Endothelial cell of umbilical vein (primary cell): ENCODE results near the gene MIB1. TPM values are rescaled to one million over a fixed set of nuclear protein-coding genes. Genes with fewer than 3 reads are reported as not detected.

ENCODE experiments used
- BruUV-seq: library from RNA; stranded (reverse); fragments of 400-500 nt; replicated peaks from 2 replicates; lab custom pipeline; 2021; lab: Mats Ljungman, UMichigan
- CTCF ChIA-PET: fragments of 300-600, 350-600 bp; sonication (Branson Sonifier 250); formaldehyde crosslinking; loops from one replicate; lab custom pipeline; 2021; ENCODE audit warnings: antibody characterized with exemption, inconsistent platforms; lab: Charles Lee
- POLR2A ChIA-PET: fragments of 300-600, 350-600 bp; sonication (Branson Sonifier 250); formaldehyde crosslinking; loops from one replicate; lab custom pipeline; 2021; ENCODE audit warnings: antibody characterized with exemption, inconsistent platforms; lab: Charles Lee
- DNase-seq: peaks from one replicate; pipeline ENCODE4 v3.0.0-alpha.2; 2011; ENCODE audit warnings: low read depth, low spot score
- FAIRE-seq: peaks from 2 replicates; lab custom pipeline; 2011; peaks lifted over from hg19 to GRCh38; lab: Jason Lieb, UNC
- H2AFZ ChIP-seq: 2 replicates; pipeline ENCODE4 v1.6.0; 2012; ENCODE audit warnings: low read depth, low read length, control low read depth, inconsistent platforms
- H3K27ac ChIP-seq: 2 replicates; pipeline ENCODE4 v1.5.1; 2011; ENCODE audit warnings: low read depth, mild to moderate bottlenecking, control low read depth, low read length, moderate library complexity; ENCODE audit not compliant: insufficient read depth
- H3K27me3 ChIP-seq, 2 experiments: 2 replicates each; pipeline versions ENCODE4 v1.6.0 to v1.6.1; 2011; ENCODE audit warnings: low read length in 2 of 2, mixed read lengths in 1 of 2; ENCODE audit not compliant: control insufficient read depth in 2 of 2, insufficient read depth in 2 of 2
- H3K36me3 ChIP-seq, 2 experiments: 2 replicates in 1 of 2; 3 replicates in 1 of 2; pipeline ENCODE4 v1.5.1; 2011; ENCODE audit warnings: low read length in 2 of 2, mild to moderate bottlenecking in 1 of 2, moderate library complexity in 1 of 2; ENCODE audit not compliant: control insufficient read depth in 2 of 2, insufficient read depth in 2 of 2; ENCODE audit errors: extremely low read depth in 1 of 2
- H3K4me1 ChIP-seq: 3 replicates; pipeline ENCODE4 v1.5.1; 2011; ENCODE audit warnings: mild to moderate bottlenecking, low read length; ENCODE audit not compliant: control insufficient read depth, insufficient read depth; ENCODE audit errors: extremely low read depth
- H3K4me2 ChIP-seq: 2 replicates; pipeline ENCODE4 v1.6.1; 2011; ENCODE audit warnings: low read length, control low read depth, mixed read lengths; ENCODE audit not compliant: insufficient read depth
- H3K4me3 ChIP-seq, 3 experiments: fragments of 200-600 bp in 1 of 3; sonication (generic), shearing (Covaris generic) in 1 of 3; replicated peaks in 1 of 3; 2 replicates each; pipeline ENCODE4 v1.5.1; 2011 to 2016; ENCODE audit warnings: control low read depth in 3 of 3, low read length in 3 of 3, mild to moderate bottlenecking in 2 of 3, inconsistent platforms in 1 of 3, low read depth in 1 of 3, moderate library complexity in 1 of 3; ENCODE audit not compliant: insufficient read depth in 1 of 3
- H3K79me2 ChIP-seq: 2 replicates; pipeline ENCODE4 v1.6.0; 2012; ENCODE audit warnings: low read length, inconsistent platforms; ENCODE audit not compliant: control insufficient read depth, insufficient read depth
- H3K9ac ChIP-seq: replicated peaks from 2 replicates; pipeline ENCODE3; 2011; ENCODE audit warnings: low read length, control low read depth; ENCODE audit not compliant: insufficient read depth; ENCODE audit errors: extremely low read depth
- H3K9me1 ChIP-seq: replicated peaks from 3 replicates; pipeline ENCODE4 v1.6.0; 2011; ENCODE audit warnings: mild to moderate bottlenecking, low read length; ENCODE audit not compliant: control insufficient read depth, insufficient read depth; ENCODE audit errors: extremely low read depth
- H3K9me3 ChIP-seq: replicated peaks from 2 replicates; pipeline ENCODE4 v1.5.1; 2012; ENCODE audit warnings: low read length, inconsistent platforms; ENCODE audit not compliant: control insufficient read depth, insufficient read depth
- H4K20me1 ChIP-seq: replicated peaks from 2 replicates; pipeline ENCODE3; 2011; ENCODE audit warnings: mild to moderate bottlenecking, low read length; ENCODE audit not compliant: control insufficient read depth, insufficient read depth; ENCODE audit errors: extremely low read depth
- CTCF ChIP-seq, 2 donors: IDR thresholded peaks; 1 replicate in 1 of 2; 2 replicates in 1 of 2; pipeline ENCODE4 v1.5.1; 2011; ENCODE audit warnings: low read length in 2 of 2, mild to moderate bottlenecking in 2 of 2, moderate library complexity in 2 of 2, control low read depth in 1 of 2, inconsistent platforms in 1 of 2, low read depth in 1 of 2; ENCODE audit not compliant: insufficient read depth in 1 of 2; ENCODE audit errors: extremely low read depth in 1 of 2
- EZH2 ChIP-seq: IDR thresholded peaks from 2 replicates; pipeline ENCODE4 v1.6.1; 2012; ENCODE audit warnings: borderline replicate concordance, low read depth, mild to moderate bottlenecking, moderate library complexity, low read length, inconsistent platforms; ENCODE audit not compliant: severe bottlenecking
- FOS ChIP-seq: IDR thresholded peaks from 2 replicates; pipeline ENCODE4 v1.6.1; 2011; ENCODE audit warnings: mild to moderate bottlenecking, low read length, moderate library complexity, borderline replicate concordance; ENCODE audit not compliant: insufficient read depth
- GATA2 ChIP-seq: IDR thresholded peaks from 2 replicates; pipeline ENCODE4 v1.7.0; 2011; ENCODE audit warnings: low read depth, mild to moderate bottlenecking, moderate library complexity, mixed read lengths, low read length; ENCODE audit not compliant: insufficient read length, insufficient read depth
- JUN ChIP-seq: IDR thresholded peaks from 2 replicates; pipeline ENCODE4 v1.6.1; 2011; ENCODE audit warnings: borderline replicate concordance, low read depth; ENCODE audit not compliant: insufficient read length, insufficient read depth
- MAX ChIP-seq: IDR thresholded peaks from 2 replicates; pipeline ENCODE4 v1.6.1; 2011; ENCODE audit not compliant: insufficient read depth, insufficient read length
- MYC ChIP-seq: IDR thresholded peaks from one replicate; pipeline ENCODE4 v1.6.1; 2011; ENCODE audit warnings: mild to moderate bottlenecking, low read depth, low read length
- POLR2A ChIP-seq: IDR thresholded peaks from 2 replicates; pipeline ENCODE4 v1.6.1; 2012; ENCODE audit warnings: low read depth, mild to moderate bottlenecking, control low read depth, low read length
- POLR2AphosphoS5 ChIP-seq: IDR thresholded peaks from 2 replicates; pipeline ENCODE4 v1.6.1; 2012; ENCODE audit warnings: low read depth, mild to moderate bottlenecking, control low read depth, low read length, moderate library complexity; ENCODE audit not compliant: insufficient read depth
- dilution Hi-C: fragments of 300-500 bp; cut with MboI; formaldehyde crosslinking; loops from one replicate; pipeline ENCODE4 v1.15.0; 2019; ENCODE audit warnings: low sequenced_read_pairs; ENCODE audit not compliant: extremely low pct_ligation_motif_present
- intact Hi-C: fragments of 100-400 bp; cut with micrococcal nuclease; formaldehyde crosslinking; loops from one replicate; pipeline ENCODE4 v1.10.0; 2022
- polyA plus RNA-seq, 4 experiments: library from polyadenylated mRNA; depleted of rRNA in 3 of 4; stranded (reverse) in 3 of 4; unstranded in 1 of 4; fragments of >200 nt; gene quantifications; 2 replicates each; pipeline versions ENCODE4 v1.2.1 to v1.2.3, GENCODE V29; 2011 to 2012; ENCODE audit warnings: missing spikeins in 1 of 4
- total RNA-seq: library from RNA; stranded (reverse); gene quantifications from 2 replicates; pipeline ENCODE4 v1.2.3, GENCODE V29; 2021

Gene MIB1
- total and polyA plus RNA-seq, 2 donors (not counting 3 experiments of a cell fraction or from before 2014, with no cell fraction given), result 6.3 to 37.5 TPM

GRCh38 chr18:21722687-21723086, 17.9 kb upstream of the MIB1 start:
- Histone ChIP-seq H3K4me2 (no peak overlapping the region), H3K4me3 (no peak overlapping the region), H3K9ac (no peak overlapping the region), H2AFZ (no peak overlapping the region), H3K79me2 (no peaks in the 10 kb centered on the region), H4K20me1 (no peaks in the 10 kb centered on the region), H3K4me1 (no peaks in the 10 kb centered on the region), H3K27ac (no peak overlapping the region), H3K27me3 (peaks cover 0 to 2% of the 10 kb centered on the region in 2 experiments), H3K9me1 (no peaks in the 10 kb centered on the region), H3K9me3 (no peaks in the 10 kb centered on the region), H3K36me3 (no peaks in the 10 kb centered on the region)
- POLR2A ChIA-PET, result no interaction called here
- FAIRE-seq (no peak), DNase-seq (no peak)
- TF ChIP-seq POLR2A (no peak), MAX (no peak), CTCF (IDR thresholded peaks at IDR 0.05; ENCODE audit: extremely low read depth in 1 of 2, insufficient read depth in 1 of 2, low read depth in 1 of 2, low read length in 2 of 2) (no peak)
- no TSS peak for BruUV-seq
- CTCF ChIA-PET, result interaction anchor here (0.5 to 1.2 kb wide), 3 partner anchors 11 to 101 kb away, joined by 3 read pairs; partner anchors contain the start of gene MIB1
- intact Hi-C loops, result no loop called here
- dilution Hi-C loops, result no loop called here

- intact Hi-C loops, result no loop called here
- CTCF ChIA-PET, result interaction anchor here (0.7 kb wide), 1 partner anchor 335 kb away, joined by 3 read pairs; no protein-coding TSS in a partner anchor
- no peak overlapping the region for H2AFZ ChIP-seq
These were observed 15.4 kb upstream of the MIB1 start for GRCh38 chr18:21725201-21725600.

More at GRCh38 chr18:21725201-21725600, 15.4 kb upstream of the MIB1 start:
- POLR2A ChIA-PET, result no interaction called here
- Histone ChIP-seq H3K4me3 (no peak overlapping the region), H3K4me1 (no peaks in the 10 kb centered on the region), H3K27me3 (peaks cover 0 to 6% of the 10 kb centered on the region in 2 experiments), H3K9ac (no peak overlapping the region), H3K4me2 (no peak overlapping the region), H3K9me1 (no peaks in the 10 kb centered on the region), H3K36me3 (no peaks in the 10 kb centered on the region), H3K79me2 (no peaks in the 10 kb centered on the region), H3K9me3 (no peaks in the 10 kb centered on the region), H3K27ac (no peak overlapping the region), H4K20me1 (no peaks in the 10 kb centered on the region)
- no peak for TF ChIP-seq MAX
- no peak for TF ChIP-seq FOS
- TF ChIP-seq GATA2, result no peak
- TF ChIP-seq POLR2A, result no peak
- no peak for TF ChIP-seq JUN
- TF ChIP-seq POLR2AphosphoS5, result no peak
- no peak for TF ChIP-seq MYC
- TF ChIP-seq CTCF (IDR thresholded peaks at IDR 0.05; ENCODE audit: extremely low read depth in 1 of 2, insufficient read depth in 1 of 2, low read depth in 1 of 2, low read length in 2 of 2), result no peak
- no peak for TF ChIP-seq EZH2
- BruUV-seq, result no TSS peak
- dilution Hi-C loops, result no loop called here
- no peak for FAIRE-seq
- no peak for DNase-seq
